Measurements from ENCODE around the gene STPG4. TPM values are rescaled to one million over a fixed set of nuclear protein-coding genes. Genes with fewer than 3 reads are reported as not detected.
A peak's percentile ranks its signal among the peaks of the same experiment; 100 is the strongest.

The STPG4 gene
- total RNA-seq, 1 donor from 2014 or later: not detected

GRCh38 chr2:47040651-47041050, 114.5 kb downstream of the STPG4 start:
- peak overlapping the region; percentile 25 to 77 (median 54) for H3K9ac ChIP-seq (ENCODE audit: low read depth in 1 of 3, low read length in 3 of 3)
- H3K4me3 ChIP-seq (ENCODE audit: low read length in 3 of 3): peak overlapping the region in 2 of 3 donors; percentile 28 to 49
- no peaks in the 10 kb centered on the region for H3K9me3 ChIP-seq (ENCODE audit: control insufficient read depth in 3 of 3, low read length in 3 of 3)
- peaks cover 1 to 6% (median 2%) of the 10 kb centered on the region in 3 donors for H3K36me3 ChIP-seq (ENCODE audit: control insufficient read depth in 3 of 3, insufficient read depth in 3 of 3, low read length in 3 of 3)
- no peaks in the 10 kb centered on the region for H3K27me3 ChIP-seq (ENCODE audit: control insufficient read depth in 3 of 3, insufficient read depth in 3 of 3, low read length in 3 of 3)
- peaks cover 74 to 79% (median 75%) of the 10 kb centered on the region in 3 donors for H3K4me1 ChIP-seq (ENCODE audit: control insufficient read depth in 3 of 3, insufficient read depth in 3 of 3, low read length in 3 of 3)
- H3K27ac ChIP-seq (ENCODE audit: low read depth, low read length): peak overlapping the region; percentile 74

GRCh38 chr2:47039913-47040562, 115.1 kb downstream of the STPG4 start:
- no peaks in the 10 kb centered on the region for H3K9me3 ChIP-seq (ENCODE audit: control insufficient read depth in 3 of 3, low read length in 3 of 3)
- peak overlapping the region in 2 of 3 donors; percentile 24 to 77 for H3K9ac ChIP-seq (ENCODE audit: low read depth in 1 of 3, low read length in 3 of 3)

GRCh38 chr2:47039489-47039870, 115.6 kb downstream of the STPG4 start:
- Histone ChIP-seq H3K27ac (ENCODE audit: low read depth, low read length) (peak overlapping the region; percentile 20), H3K36me3 (ENCODE audit: control insufficient read depth in 3 of 3, insufficient read depth in 3 of 3, low read length in 3 of 3) (peaks cover 0 to 4% (median 2%) of the 10 kb centered on the region in 3 donors), H3K27me3 (ENCODE audit: control insufficient read depth in 3 of 3, insufficient read depth in 3 of 3, low read length in 3 of 3) (no peaks in the 10 kb centered on the region), H3K9ac (ENCODE audit: low read depth in 1 of 3, low read length in 3 of 3) (peak overlapping the region in 2 of 3 donors; percentile 24 to 77), H3K9me3 (ENCODE audit: control insufficient read depth in 3 of 3, low read length in 3 of 3) (no peaks in the 10 kb centered on the region), H3K4me3 (ENCODE audit: low read length in 3 of 3) (no peak overlapping the region), H3K4me1 (ENCODE audit: control insufficient read depth in 3 of 3, insufficient read depth in 3 of 3, low read length in 3 of 3) (peaks cover 83 to 89% (median 86%) of the 10 kb centered on the region in 3 donors)

More at GRCh38 chr2:47039913-47040562, 115.1 kb downstream of the STPG4 start:
- Histone ChIP-seq H3K27ac (ENCODE audit: low read depth, low read length) (peak overlapping the region; percentile 74), H3K4me1 (ENCODE audit: control insufficient read depth in 3 of 3, insufficient read depth in 3 of 3, low read length in 3 of 3) (peaks cover 78 to 86% (median 81%) of the 10 kb centered on the region in 3 donors), H3K27me3 (ENCODE audit: control insufficient read depth in 3 of 3, insufficient read depth in 3 of 3, low read length in 3 of 3) (no peaks in the 10 kb centered on the region), H3K4me3 (ENCODE audit: low read length in 3 of 3) (no peak overlapping the region), H3K36me3 (ENCODE audit: control insufficient read depth in 3 of 3, insufficient read depth in 3 of 3, low read length in 3 of 3) (peaks cover 0 to 4% (median 2%) of the 10 kb centered on the region in 3 donors)

- Histone ChIP-seq H3K27me3 (ENCODE audit: control insufficient read depth in 3 of 3, insufficient read depth in 3 of 3, low read length in 3 of 3) (no peaks in the 10 kb centered on the region), H3K27ac (ENCODE audit: low read depth, low read length) (no peak overlapping the region), H3K4me3 (ENCODE audit: low read length in 3 of 3) (no peak overlapping the region), H3K36me3 (ENCODE audit: control insufficient read depth in 3 of 3, insufficient read depth in 3 of 3, low read length in 3 of 3) (peaks cover 0 to 4% (median 0%) of the 10 kb centered on the region in 3 donors), H3K9ac (ENCODE audit: low read depth in 1 of 3, low read length in 3 of 3) (peak overlapping the region in 1 of 3 donors; percentile 28), H3K9me3 (ENCODE audit: control insufficient read depth in 3 of 3, low read length in 3 of 3) (no peaks in the 10 kb centered on the region), H3K4me1 (ENCODE audit: control insufficient read depth in 3 of 3, insufficient read depth in 3 of 3, low read length in 3 of 3) (peaks cover 82 to 89% (median 86%) of the 10 kb centered on the region in 3 donors)
These were observed 116.2 kb downstream of the STPG4 start for GRCh38 chr2:47038656-47039488.

GRCh38 chr2:47037678-47038077, 117.4 kb downstream of the STPG4 start:
- no peak overlapping the region for H3K9ac ChIP-seq (ENCODE audit: low read depth in 1 of 3, low read length in 3 of 3)
- peaks cover 0 to 4% (median 0%) of the 10 kb centered on the region in 3 donors for H3K36me3 ChIP-seq (ENCODE audit: control insufficient read depth in 3 of 3, insufficient read depth in 3 of 3, low read length in 3 of 3)
- no peak overlapping the region for H3K27ac ChIP-seq (ENCODE audit: low read depth, low read length)
- H3K4me3 ChIP-seq (ENCODE audit: low read length in 3 of 3): no peak overlapping the region
- H3K27me3 ChIP-seq (ENCODE audit: control insufficient read depth in 3 of 3, insufficient read depth in 3 of 3, low read length in 3 of 3): no peaks in the 10 kb centered on the region
- no peaks in the 10 kb centered on the region for H3K9me3 ChIP-seq (ENCODE audit: control insufficient read depth in 3 of 3, low read length in 3 of 3)
- peaks cover 82 to 89% (median 86%) of the 10 kb centered on the region in 3 donors for H3K4me1 ChIP-seq (ENCODE audit: control insufficient read depth in 3 of 3, insufficient read depth in 3 of 3, low read length in 3 of 3)

Other genes with a start within 250 kb of the STPG4 start
- 36.0 TPM for gene MCFD2, start 239.5 kb downstream of the STPG4 start, total RNA-seq
- gene TTC7A, start 214.1 kb downstream of the STPG4 start, total RNA-seq: 5.7 TPM
- 289 TPM for gene CALM2, start 21.2 kb upstream of the STPG4 start, total RNA-seq
- 1.6 TPM for gene EPCAM, start 214.0 kb upstream of the STPG4 start, total RNA-seq
- gene MSH2, start 247.8 kb upstream of the STPG4 start, total RNA-seq: 24.0 TPM